ENCODE data around the gene ATOH7.

ATOH7 gene

GRCh38 chr10:68185085-68185484 lies 46.8 kb downstream of the ATOH7 start:
- no peak for DNase-seq
- no peak overlapping the region for H3K27ac ChIP-seq
- in situ Hi-C loops (cut with HindIII; ENCODE audit: low pct_ligation_motif_present, low sequenced_read_pairs): no loop called here

GRCh38 chr10:68184546-68184945 lies 47.4 kb downstream of the ATOH7 start:
- no peaks in the 10 kb centered on the region for H3K36me3 ChIP-seq (replicated peaks)
- in situ Hi-C loops (cut with HindIII; ENCODE audit: low pct_ligation_motif_present, low sequenced_read_pairs): no loop called here
- H3K4me3 ChIP-seq (ENCODE audit: low read depth, low read length): no peak overlapping the region
- no peaks in the 10 kb centered on the region for H3K27me3 ChIP-seq (replicated peaks)
- no peak overlapping the region for H3K27ac ChIP-seq
- DNase-seq: no peak
- TF ChIP-seq CTCF (IDR thresholded peaks at IDR 0.05; ENCODE audit: low read depth, low read length, missing control alignments): no peak

More at GRCh38 chr10:68185085-68185484, 46.8 kb downstream of the ATOH7 start:
- H3K4me3 ChIP-seq (ENCODE audit: low read depth, low read length): no peak overlapping the region
- no peak for TF ChIP-seq CTCF (IDR thresholded peaks at IDR 0.05; ENCODE audit: low read depth, low read length, missing control alignments)
- H3K27me3 ChIP-seq (replicated peaks): no peaks in the 10 kb centered on the region
- H3K36me3 ChIP-seq (replicated peaks): no peaks in the 10 kb centered on the region
